OCI-LY3 (cell line): ENCODE measurements around the gene PARP12.

Experiments used
- EZH2phosphoT487 ChIP-seq: fragments of 200-600 bp; shearing (Covaris generic); IDR thresholded peaks from 2 replicates; pipeline ENCODE4 v1.6.1; 2018; ENCODE audit warnings: antibody characterized with exemption, mixed run types, low read depth
- TF ChIP-seq, protein P1 (sequence below): fragments of 200-600, 300-600 bp; sonication (generic); IDR thresholded peaks from 2 replicates; pipeline ENCODE4 v1.5.1; 2014; ENCODE audit warnings: antibody characterized with exemption, low read length, low read depth

DNA sequence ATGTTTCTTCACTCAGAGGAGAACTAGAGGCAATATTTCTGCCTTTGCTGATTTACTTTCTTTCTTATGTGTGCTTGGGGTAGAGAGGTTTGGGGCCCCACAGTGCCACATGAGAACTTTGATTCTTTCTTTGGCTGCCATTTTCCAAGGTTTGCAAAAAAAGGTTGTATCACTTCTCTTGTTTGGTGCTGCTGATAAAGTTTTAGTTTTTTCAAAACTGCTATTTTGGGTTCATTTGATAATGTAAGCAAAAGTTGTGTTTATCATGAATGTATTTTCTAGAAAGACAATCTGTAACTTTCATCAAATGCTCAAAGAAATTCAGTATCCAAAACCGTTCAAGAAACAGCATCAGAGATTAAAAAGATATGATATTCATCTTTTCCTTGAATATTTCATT lies 30.6 kb upstream of the PARP12 start:
- no peak for TF ChIP-seq EZH2phosphoT487
- TF ChIP-seq, protein P1, sequence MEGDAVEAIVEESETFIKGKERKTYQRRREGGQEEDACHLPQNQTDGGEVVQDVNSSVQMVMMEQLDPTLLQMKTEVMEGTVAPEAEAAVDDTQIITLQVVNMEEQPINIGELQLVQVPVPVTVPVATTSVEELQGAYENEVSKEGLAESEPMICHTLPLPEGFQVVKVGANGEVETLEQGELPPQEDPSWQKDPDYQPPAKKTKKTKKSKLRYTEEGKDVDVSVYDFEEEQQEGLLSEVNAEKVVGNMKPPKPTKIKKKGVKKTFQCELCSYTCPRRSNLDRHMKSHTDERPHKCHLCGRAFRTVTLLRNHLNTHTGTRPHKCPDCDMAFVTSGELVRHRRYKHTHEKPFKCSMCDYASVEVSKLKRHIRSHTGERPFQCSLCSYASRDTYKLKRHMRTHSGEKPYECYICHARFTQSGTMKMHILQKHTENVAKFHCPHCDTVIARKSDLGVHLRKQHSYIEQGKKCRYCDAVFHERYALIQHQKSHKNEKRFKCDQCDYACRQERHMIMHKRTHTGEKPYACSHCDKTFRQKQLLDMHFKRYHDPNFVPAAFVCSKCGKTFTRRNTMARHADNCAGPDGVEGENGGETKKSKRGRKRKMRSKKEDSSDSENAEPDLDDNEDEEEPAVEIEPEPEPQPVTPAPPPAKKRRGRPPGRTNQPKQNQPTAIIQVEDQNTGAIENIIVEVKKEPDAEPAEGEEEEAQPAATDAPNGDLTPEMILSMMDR = no peak
